ENCODE results near the gene MVB12B.

GRCh38 chr9:126456441-126457174 lies 130.0 kb downstream of the MVB12B start:
- TF ChIP-seq CTCF (IDR thresholded peaks at IDR 0.05) (no peak), POLR2A (IDR thresholded peaks at IDR 0.05) (no peak)
